GM12875 (cell line): Measurements from ENCODE around the gene FOLR2.
A peak's percentile ranks its signal among the peaks of the same experiment; 100 is the strongest.
"Not testable (repeated sequence)": the region's sequence is repeated elsewhere in the genome, so short reads cannot be mapped to it uniquely, and the experiment has no call there.

Source experiments
- H3K4me3 ChIP-seq: one replicate; pipeline ENCODE4 v1.5.1; 2011; ENCODE audit warnings: low read depth, low read length, control low read depth
- TF ChIP-seq, protein P1 (sequence below): IDR thresholded peaks from 2 replicates; pipeline ENCODE4 v1.5.1; 2011; ENCODE audit warnings: low read depth, mild to moderate bottlenecking, control low read depth, inconsistent platforms, low read length, moderate library complexity, borderline replicate concordance; ENCODE audit not compliant: insufficient read depth

FOLR2 gene

GRCh38 chr11:72179804-72180396, 36.7 kb upstream of the FOLR2 start:
- TF ChIP-seq, protein P1, sequence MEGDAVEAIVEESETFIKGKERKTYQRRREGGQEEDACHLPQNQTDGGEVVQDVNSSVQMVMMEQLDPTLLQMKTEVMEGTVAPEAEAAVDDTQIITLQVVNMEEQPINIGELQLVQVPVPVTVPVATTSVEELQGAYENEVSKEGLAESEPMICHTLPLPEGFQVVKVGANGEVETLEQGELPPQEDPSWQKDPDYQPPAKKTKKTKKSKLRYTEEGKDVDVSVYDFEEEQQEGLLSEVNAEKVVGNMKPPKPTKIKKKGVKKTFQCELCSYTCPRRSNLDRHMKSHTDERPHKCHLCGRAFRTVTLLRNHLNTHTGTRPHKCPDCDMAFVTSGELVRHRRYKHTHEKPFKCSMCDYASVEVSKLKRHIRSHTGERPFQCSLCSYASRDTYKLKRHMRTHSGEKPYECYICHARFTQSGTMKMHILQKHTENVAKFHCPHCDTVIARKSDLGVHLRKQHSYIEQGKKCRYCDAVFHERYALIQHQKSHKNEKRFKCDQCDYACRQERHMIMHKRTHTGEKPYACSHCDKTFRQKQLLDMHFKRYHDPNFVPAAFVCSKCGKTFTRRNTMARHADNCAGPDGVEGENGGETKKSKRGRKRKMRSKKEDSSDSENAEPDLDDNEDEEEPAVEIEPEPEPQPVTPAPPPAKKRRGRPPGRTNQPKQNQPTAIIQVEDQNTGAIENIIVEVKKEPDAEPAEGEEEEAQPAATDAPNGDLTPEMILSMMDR, result no peak
- no peak overlapping the region for H3K4me3 ChIP-seq

GRCh38 chr11:72180892-72181552, 35.6 kb upstream of the FOLR2 start:
- H3K4me3 ChIP-seq, result not testable (repeated sequence)

- TF ChIP-seq, protein P1, result peak; percentile 26; the same call in 1 of the 2 replicates
- H3K4me3 ChIP-seq, result not testable (repeated sequence)
Measured at GRCh38 chr11:72181553-72181958, 35.0 kb upstream of the FOLR2 start.

DNA sequence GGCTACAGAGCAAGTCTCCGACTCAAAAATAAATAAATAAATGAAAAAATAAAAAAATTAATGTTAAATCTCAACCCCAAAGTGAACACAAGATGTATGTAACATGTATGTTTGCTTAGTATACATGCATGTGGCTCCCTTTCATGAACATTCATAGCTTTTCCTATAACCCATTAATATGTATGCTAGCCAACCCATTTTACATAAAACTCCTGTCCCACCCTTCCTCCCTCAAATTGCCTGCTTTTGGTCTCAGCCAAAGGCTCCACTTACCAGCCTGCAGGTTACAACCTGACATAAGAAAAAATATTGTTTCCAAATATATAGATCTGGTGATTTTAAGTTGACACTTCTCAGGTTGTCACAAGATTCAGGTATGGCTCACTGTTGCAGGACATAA, 28.3 kb upstream of the FOLR2 start:
- no peak overlapping the region for H3K4me3 ChIP-seq
- TF ChIP-seq, protein P1, result no peak

DNA sequence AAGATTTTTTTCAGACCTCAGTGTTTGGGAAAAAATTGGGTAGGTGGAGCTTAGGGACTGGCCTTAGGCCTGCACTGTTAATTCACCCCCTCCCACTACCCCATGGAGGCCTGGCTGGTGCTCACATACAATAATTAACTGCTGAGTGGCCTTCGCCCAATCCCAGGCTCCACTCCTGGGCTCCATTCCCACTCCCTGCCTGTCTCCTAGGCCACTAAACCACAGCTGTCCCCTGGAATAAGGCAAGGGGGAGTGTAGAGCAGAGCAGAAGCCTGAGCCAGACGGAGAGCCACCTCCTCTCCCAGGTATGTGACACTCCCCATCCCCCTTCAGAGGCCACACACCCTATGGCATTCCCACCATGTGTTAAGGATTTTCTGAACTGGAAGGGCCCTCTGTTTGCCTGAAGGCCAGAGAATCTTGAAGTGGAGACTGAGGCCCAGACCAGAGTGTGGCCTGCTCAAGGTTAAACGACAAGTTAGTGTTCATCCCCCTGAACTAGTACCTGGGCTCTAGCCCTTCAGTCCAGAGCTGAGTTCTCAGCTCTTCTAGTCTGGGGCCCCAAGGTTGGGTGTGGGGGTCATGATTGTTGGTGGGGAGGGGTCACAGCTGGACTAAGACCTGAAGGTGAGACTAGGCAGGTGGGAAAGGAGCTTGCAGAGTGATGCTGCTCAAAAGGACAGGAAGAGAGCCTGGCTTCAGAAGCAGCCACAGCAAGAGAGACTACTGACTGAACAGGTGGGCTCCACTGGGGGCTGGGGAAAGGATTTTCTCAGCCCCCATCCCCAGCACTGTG, 26.9 kb upstream of the FOLR2 start:
- no peak overlapping the region for H3K4me3 ChIP-seq
- TF ChIP-seq, protein P1, result no peak

- no peak overlapping the region for H3K4me3 ChIP-seq
- TF ChIP-seq, protein P1, result no peak
Measured at GRCh38 chr11:72190631-72191071, 25.9 kb upstream of the FOLR2 start.

- H3K4me3 ChIP-seq, result no peak within 1 kb of the TSS
- TF ChIP-seq, protein P1, result no peak
Measured at GRCh38 chr11:72191961-72192381, 24.6 kb upstream of the FOLR2 start, which contains the start of gene FOLR1. Gene FOLR1, plus strand, starts transcription at chr11:72192140. Its CDS starts 34 bp downstream, at chr11:72192174.
